ENCODE results near the gene NFIX. TPM values are rescaled to one million over a fixed set of nuclear protein-coding genes. Genes with fewer than 3 reads are reported as not detected.

Gene NFIX
- total RNA-seq, 1 experiment from 2014 or later, result 16.4 TPM

GRCh38 chr19:13044231-13044836, 49.1 kb downstream of the NFIX start:
- no TSS peak for BruUV-seq (replicated peaks)
- intact Hi-C loops (cut with micrococcal nuclease; ENCODE audit: unreplicated experiment), result no loop called here
- CTCF ChIA-PET, result interaction anchor here (1.3 to 1.6 kb wide), 2 partner anchors 9 to 17 kb away, joined by 4 to 6 read pairs; no protein-coding TSS in a partner anchor
- H3K27me3 Mint-ChIP-seq (ENCODE audit: unreplicated experiment), result peaks cover 15% of the 10 kb centered on the region
- peaks cover 5% of the 10 kb centered on the region for H3K36me3 Mint-ChIP-seq (ENCODE audit: insufficient read depth, unreplicated experiment)
- no peaks in the 10 kb centered on the region for H3K9me3 Mint-ChIP-seq (ENCODE audit: low read depth, unreplicated experiment)
- H3K27ac Mint-ChIP-seq (ENCODE audit: unreplicated experiment), result no peak overlapping the region
- DNase-seq, result no peak
- H3K4me1 Mint-ChIP-seq (ENCODE audit: low read depth, unreplicated experiment), result peaks cover 15% of the 10 kb centered on the region
- no peak overlapping the region for H3K4me3 Mint-ChIP-seq (ENCODE audit: low read depth, unreplicated experiment)
- no peak for TF ChIP-seq CTCF (IDR thresholded peaks at IDR 0.05; ENCODE audit: unreplicated experiment)

DNA sequence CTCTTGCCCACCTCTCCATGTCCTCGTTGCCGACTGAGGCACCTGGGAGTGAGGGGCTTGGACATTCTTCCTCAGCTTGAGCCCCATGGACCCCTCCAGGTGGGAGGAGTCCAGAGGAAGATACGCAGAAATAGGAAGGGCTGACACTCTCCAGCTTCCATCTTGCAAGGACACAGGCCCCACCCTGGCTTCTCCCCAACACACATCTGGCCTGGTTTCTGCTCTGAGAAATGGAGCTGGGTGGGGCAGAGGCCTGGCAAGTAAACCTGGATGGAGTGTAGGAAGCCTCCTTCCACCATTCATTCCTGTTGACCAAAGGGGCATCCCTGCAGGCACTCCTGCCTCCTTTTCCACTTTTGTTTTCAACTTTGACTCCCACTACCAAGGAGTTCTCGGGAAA, 50.5 kb downstream of the NFIX start:
- BruUV-seq (replicated peaks), result no TSS peak
- no peak for DNase-seq
- intact Hi-C loops (cut with micrococcal nuclease; ENCODE audit: unreplicated experiment), result no loop called here
- Mint-ChIP-seq H3K27me3 (ENCODE audit: unreplicated experiment) (peaks cover 15% of the 10 kb centered on the region), H3K4me1 (ENCODE audit: low read depth, unreplicated experiment) (peaks cover 24% of the 10 kb centered on the region), H3K4me3 (ENCODE audit: low read depth, unreplicated experiment) (no peak overlapping the region), H3K27ac (ENCODE audit: unreplicated experiment) (no peak overlapping the region), H3K9me3 (ENCODE audit: low read depth, unreplicated experiment) (no peaks in the 10 kb centered on the region), H3K36me3 (ENCODE audit: insufficient read depth, unreplicated experiment) (peaks cover 5% of the 10 kb centered on the region)
- TF ChIP-seq CTCF (IDR thresholded peaks at IDR 0.05; ENCODE audit: unreplicated experiment), result no peak
- CTCF ChIA-PET, result no interaction called here

- H3K9me3 Mint-ChIP-seq (ENCODE audit: low read depth, unreplicated experiment), result no peaks in the 10 kb centered on the region
- H3K4me1 Mint-ChIP-seq (ENCODE audit: low read depth, unreplicated experiment), result peaks cover 39% of the 10 kb centered on the region
- no peak overlapping the region for H3K27ac Mint-ChIP-seq (ENCODE audit: unreplicated experiment)
- CTCF ChIA-PET, result no interaction called here
- intact Hi-C loops (cut with micrococcal nuclease; ENCODE audit: unreplicated experiment), result no loop called here
- DNase-seq, result no peak
- H3K4me3 Mint-ChIP-seq (ENCODE audit: low read depth, unreplicated experiment), result no peak overlapping the region
- BruUV-seq (replicated peaks), result no TSS peak
- peaks cover 15% of the 10 kb centered on the region for H3K27me3 Mint-ChIP-seq (ENCODE audit: unreplicated experiment)
- no peak for TF ChIP-seq CTCF (IDR thresholded peaks at IDR 0.05; ENCODE audit: unreplicated experiment)
- peaks cover 5% of the 10 kb centered on the region for H3K36me3 Mint-ChIP-seq (ENCODE audit: insufficient read depth, unreplicated experiment)
These were observed 52.1 kb downstream of the NFIX start for GRCh38 chr19:13047374-13047773.

GRCh38 chr19:13050274-13050673, 55.0 kb downstream of the NFIX start:
- Mint-ChIP-seq H3K27me3 (ENCODE audit: unreplicated experiment) (peaks cover 15% of the 10 kb centered on the region), H3K9me3 (ENCODE audit: low read depth, unreplicated experiment) (no peaks in the 10 kb centered on the region), H3K4me3 (ENCODE audit: low read depth, unreplicated experiment) (no peak overlapping the region), H3K36me3 (ENCODE audit: insufficient read depth, unreplicated experiment) (peaks cover 6% of the 10 kb centered on the region), H3K27ac (ENCODE audit: unreplicated experiment) (no peak overlapping the region), H3K4me1 (ENCODE audit: low read depth, unreplicated experiment) (peaks cover 41% of the 10 kb centered on the region)
- BruUV-seq (replicated peaks), result no TSS peak
- no peak for TF ChIP-seq CTCF (IDR thresholded peaks at IDR 0.05; ENCODE audit: unreplicated experiment)
- CTCF ChIA-PET, result no interaction called here
- DNase-seq, result no peak
- intact Hi-C loops (cut with micrococcal nuclease; ENCODE audit: unreplicated experiment), result no loop called here
